Measurements from ENCODE around the gene DPT.
"Not testable (repeated sequence)": the region's sequence is repeated elsewhere in the genome, so short reads cannot be mapped to it uniquely, and the experiment has no call there.

Gene DPT

DNA sequence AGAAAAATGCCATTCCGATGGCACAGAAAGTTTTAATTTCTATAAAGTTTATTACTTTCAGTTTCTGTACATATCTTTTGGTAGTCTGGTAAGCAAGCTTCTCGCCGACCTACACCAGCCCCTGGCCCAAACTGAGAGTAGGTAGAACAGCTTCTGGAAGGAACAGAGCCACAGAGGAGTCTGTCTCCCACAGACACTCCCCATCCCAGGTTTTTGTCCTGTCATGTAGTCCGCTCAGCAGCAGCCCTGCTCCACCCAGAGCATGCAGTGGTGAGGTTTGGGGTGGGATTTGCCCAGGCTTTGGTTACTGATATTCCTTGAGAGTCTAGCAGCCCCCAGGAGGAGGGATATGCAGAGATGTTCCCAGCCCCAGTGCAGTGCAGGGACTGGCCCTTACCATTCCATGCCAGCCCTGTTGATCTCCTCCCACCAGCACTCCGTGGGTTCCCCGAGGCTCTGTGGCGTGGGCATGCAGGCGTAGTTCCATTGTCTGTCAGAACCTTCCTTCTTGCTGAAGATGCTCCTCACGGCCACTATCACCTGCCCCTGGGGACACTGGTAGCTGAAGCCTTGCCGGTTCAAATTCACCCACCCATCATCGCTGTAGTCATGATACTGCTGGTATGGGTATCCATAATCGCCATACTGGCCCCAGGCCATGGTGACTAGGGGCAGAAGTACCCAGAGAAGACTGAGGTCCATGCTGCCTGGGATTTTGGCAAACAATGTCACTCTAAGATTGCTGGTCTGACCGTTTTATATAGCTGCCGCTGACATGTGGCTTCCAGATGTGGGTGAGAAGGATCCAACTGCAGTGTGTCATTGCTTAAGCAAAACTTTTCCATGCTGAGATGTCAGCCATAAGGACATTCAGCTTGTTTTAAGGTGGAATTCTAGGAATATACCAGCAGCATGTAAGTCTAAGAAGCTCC, at the start of gene DPT:
DPT (minus strand) TSS at position 734 of the 932 bp plus-strand sequence; CDS start at position 702, 32 bp downstream.
- DNase-seq (ENCODE audit: low read depth, low spot score) = no peak

GRCh38 chr1:168775366-168775765, 46.4 kb upstream of the DPT start:
- no peak for DNase-seq (ENCODE audit: low read depth, low spot score)

DNA sequence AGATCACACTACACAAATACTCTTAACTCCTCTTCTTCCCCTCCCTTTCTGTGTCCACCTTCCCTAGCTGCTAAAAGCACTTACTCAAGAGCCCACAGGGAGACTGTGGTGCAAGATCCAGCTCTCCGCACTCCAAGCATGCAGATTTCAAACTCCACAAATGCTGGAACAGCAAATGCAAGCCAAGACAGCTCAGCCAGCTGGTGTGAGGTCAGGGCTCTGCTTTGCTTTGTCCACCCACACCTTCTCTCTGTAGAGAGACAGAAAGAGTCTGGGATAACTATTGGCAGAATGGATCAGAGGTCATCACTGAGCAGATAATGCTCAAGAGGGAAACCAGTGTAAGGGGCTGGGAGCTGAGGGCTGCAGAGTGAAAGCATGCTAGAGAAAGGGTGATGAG, 45.2 kb upstream of the DPT start:
- DNase-seq (ENCODE audit: low read depth, low spot score) = no peak

DNA sequence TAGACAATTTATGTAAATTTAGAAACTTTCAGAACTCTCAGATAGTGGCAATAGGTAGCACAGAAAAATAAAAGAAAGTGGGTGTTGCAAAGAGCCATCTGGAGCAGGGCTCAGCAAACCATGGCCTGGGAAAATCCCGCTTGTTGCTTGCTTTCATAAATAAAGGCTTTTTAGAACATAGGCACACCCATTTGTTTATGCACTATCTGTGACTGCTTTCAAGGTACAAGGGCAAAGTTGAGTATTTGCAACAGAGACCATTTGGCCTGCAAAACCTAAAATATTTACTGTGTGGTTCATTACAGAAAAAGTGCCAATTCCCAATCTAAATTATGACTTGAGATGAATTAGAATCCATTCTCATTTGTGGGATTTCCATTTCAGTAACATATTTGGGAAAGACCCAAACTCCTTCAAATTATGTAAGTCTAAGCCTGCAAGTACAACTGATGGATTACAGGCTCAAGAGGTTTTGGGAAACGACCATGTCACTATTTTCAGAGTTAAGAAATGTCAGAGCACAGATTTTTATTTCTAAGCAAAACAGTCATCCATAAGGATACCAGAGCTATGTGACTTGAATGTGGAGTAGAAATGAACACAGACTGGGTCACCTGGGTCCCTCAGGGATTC, 43.5 kb upstream of the DPT start:
- DNase-seq (ENCODE audit: low read depth, low spot score) = no peak

DNA sequence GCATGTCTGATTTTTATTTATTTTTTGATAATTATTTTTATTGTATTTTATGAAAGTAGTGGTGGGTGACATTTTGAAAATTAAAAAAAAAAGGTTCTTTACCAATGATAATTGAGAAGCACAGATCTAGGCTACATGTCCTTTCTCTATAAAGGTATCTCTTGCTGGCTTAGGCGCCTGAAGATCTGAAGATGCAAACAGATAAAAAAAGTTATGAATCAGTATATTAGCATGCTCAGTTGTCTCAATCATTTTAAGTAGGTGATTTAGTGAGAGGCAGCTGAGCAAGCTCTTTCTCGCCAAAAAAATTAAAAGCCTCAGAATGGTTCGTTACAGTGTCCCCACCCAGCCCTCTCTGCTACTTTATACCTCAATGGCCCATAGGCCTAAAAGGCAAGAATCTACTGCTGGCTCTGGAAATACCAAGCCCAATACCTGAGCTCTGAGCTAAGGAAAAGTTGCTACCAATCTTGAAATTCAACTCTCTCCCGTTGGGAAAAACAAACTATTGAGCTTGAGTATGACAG, 42.2 kb upstream of the DPT start:
- no peak for DNase-seq (ENCODE audit: low read depth, low spot score)

- DNase-seq (ENCODE audit: low read depth, low spot score) = not testable (repeated sequence)
These were observed 40.9 kb upstream of the DPT start for GRCh38 chr1:168769893-168770292.

DNA sequence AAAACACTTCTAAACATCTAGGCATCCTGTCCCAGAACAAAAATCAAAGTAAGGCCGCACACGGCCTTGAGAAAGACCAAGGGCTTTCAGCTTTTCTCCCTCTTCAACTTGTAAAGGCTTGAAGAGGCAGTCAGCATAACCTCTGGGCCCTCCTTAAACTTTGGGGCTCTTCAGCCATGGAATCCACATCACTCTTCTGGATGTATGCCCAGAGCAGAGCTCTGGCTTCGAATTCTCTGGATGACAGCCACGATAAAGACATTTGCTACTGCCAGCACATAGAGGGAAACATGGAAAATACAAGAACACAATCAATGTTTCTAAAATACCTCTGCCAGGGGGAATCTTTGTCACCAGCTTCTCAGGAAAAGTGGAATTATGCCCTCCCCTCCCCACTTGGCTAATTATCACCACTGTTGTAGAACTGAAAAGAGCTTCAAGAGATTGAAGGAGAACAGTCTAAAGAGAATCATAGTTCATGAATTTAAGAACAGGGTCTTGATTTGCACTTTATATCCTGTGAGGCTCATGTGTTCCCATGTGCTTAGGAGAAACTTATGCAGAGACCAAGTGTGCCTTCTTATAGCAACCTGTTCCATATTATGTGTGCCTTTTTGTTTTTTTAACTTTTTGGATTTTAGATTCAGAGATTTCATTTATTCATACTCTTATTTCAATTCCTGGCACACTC, 39.0 kb upstream of the DPT start:
- peak; percentile 85 for DNase-seq (ENCODE audit: low read depth, low spot score)

- no peak for DNase-seq (ENCODE audit: low read depth, low spot score)
These were observed 37.6 kb upstream of the DPT start for GRCh38 chr1:168766568-168766967.

DNA sequence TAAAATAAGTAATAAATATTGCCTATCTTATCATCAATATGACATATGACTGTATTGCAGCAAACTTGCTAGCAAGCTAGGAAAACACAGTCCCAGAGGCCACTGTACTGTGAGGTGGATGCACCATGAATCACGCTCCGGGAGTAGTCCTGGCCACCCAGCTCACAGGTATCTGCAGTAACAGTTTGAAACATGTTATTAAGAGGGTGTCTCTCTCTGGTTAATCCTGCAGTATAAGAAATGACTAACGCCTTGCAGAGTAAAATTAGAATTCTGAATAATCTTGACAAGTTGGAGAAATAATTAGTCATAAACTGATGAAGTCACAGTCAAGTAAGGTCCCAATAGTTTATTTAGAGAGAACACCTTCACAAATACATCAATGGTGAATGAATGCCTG, 34.0 kb upstream of the DPT start:
- no peak for DNase-seq (ENCODE audit: low read depth, low spot score)

DNA sequence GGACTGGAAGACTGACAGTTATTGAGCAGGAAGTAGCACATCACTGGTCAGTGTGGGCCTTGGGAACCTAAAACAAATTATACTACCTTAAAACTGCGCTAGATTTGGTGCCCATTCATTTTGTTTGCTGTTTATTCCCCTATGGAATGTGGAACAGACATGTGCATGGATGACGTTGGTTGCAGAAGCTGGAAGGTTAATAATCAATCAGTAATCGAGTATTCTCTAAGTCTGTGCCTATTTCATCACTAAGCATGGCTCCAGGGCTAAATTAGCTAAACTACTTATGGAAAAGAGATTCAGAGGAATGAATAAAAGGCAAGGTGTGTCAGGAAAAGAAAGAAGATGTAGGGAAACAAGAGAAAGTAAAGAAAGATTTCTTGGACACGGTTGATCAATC, 33.5 kb upstream of the DPT start:
- DNase-seq (ENCODE audit: low read depth, low spot score) = no peak

DNA sequence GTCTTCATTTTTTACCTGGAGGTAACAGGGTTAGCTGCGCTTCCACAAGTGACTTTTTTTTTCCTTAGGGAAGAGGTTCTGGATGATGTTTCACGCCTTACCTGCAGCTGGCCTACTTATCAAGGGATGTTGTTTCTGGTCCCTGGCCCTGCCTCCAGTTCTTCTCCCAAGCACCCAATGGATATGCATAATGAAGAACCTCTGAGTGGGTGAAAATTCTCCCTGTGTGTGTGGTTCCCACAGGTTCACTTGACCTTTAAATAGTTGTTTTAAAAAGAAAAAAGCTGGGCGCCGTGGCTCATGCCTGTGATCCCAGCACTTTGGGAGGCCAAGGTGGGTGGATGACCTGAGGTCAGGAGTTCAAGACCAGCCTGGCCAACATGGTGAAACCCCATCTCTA, 31.8 kb upstream of the DPT start:
- no peak for DNase-seq (ENCODE audit: low read depth, low spot score)

- no peak for DNase-seq (ENCODE audit: low read depth, low spot score)
These were observed 31.2 kb upstream of the DPT start for GRCh38 chr1:168760241-168760640.

DNA sequence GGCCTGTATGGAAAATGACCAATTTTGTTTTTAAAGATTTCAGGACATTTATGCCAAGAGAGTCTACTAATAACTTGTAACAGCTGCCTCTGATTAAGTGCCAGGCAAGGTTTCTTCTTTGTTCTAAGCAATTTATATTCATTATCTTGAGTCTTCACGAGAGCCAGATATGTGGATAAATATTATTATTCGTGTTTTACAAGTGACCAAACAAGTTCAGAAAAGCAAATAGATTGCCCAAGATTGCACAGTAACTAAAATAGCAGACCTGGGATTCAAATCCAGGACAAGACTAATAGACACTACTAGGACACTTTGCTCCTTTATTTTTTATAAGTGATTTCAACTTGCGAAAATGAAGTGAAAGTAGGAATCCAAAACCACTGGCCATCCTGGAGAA, 30.1 kb upstream of the DPT start:
- no peak for DNase-seq (ENCODE audit: low read depth, low spot score)

DNA sequence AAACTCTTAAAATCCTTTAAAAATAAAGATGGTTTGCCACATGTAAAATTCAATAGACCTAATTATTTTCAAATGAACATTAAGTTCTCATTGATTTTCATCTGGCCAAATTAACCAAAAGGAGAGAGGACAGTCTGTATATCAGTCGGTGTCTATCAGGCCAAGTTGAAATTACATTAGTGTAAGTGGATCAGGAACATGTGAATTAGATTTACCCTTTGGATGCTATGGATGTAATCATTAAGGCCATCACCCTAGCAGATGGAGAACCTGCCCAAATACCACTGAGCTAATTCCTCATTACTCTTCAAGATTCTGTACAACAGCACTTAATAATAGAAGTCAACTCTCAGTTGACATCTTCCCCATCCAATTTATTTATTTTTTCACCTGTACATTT, 29.5 kb upstream of the DPT start:
- no peak for DNase-seq (ENCODE audit: low read depth, low spot score)

GRCh38 chr1:168755800-168756418, 26.9 kb upstream of the DPT start:
- DNase-seq (ENCODE audit: low read depth, low spot score) = no peak

DNA sequence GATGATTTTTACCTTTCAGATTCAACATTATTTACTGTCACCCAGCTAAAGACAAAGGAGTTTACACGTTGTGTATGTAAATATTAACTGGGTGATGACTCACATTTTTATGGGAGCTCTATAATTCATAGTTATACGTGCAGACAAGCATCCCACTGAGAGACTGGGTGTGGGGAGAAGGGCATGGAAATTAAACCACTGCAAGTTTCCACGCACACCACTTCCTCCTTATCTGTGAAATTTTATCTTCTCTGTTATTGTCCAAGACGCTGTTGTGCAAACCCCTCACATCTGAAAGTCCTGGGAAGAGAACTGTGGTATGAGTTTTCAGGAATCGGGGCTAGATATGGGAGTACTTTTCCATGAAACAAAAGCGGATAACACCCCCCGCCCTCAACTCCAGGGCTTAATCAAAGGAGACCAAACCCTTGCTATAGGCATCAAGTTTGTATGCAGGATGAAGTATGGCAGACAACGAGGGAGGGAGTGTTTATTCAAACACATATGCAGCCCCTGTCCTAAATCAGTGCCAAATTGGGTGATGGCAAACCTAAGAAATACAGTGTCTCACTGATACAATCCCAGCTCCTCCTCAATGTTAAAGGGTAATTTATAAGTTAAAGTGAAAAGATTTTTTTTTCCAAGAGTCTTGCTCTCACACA, 23.3 kb upstream of the DPT start:
- DNase-seq (ENCODE audit: low read depth, low spot score) = no peak

GRCh38 chr1:168751195-168751650, 22.2 kb upstream of the DPT start:
- peak; percentile 61 for DNase-seq (ENCODE audit: low read depth, low spot score)

DNA sequence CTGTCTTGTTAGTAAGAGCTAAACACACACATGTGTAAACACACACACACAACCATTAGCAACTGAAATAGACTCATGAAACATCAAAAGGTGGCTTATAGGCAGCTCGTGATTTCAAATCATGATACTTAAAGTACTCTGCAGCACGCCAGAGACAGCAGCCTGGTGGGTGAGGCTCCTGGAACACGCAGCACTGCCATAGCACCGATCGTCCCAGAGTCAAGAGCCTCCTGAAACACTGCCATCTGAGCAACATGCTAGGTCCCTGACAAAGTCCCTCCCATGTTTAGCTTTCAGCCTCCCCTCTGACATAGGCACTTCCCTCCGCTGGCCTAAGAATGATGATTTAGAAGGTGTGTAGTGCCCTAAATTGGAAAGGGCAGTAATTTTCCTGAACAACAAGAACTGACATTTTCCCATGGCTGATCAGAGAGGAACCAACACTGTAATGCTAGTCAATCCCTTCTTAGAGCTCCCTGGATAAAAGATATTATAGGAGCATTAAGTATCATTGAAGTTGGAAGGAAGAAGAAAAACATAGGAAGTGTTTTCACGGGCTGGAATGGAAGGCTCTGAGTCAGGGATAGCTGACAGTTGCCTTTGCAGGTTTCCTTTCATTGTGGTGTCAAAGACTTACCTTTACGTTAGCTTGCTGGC, 14.1 kb upstream of the DPT start:
- DNase-seq (ENCODE audit: low read depth, low spot score) = no peak

DNA sequence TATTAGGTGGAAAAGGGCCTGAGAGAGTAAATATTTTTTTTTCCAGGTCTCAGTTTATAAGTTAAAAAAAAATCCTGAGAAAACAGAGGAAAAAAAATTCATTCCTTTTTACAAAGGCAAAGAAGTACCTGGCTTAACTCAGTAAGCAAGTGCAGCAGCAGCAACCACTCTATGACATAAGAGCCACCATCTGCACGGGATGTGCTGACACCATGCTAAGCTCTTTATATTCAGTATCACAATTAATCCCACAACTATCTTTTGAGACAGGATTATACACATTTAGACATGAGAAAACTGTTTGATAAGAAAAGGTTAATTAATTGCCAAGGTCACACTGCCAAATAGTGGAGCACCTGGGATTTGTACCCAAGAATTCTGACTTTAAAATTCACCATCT, 13.4 kb upstream of the DPT start:
- DNase-seq (ENCODE audit: low read depth, low spot score) = no peak

GRCh38 chr1:168739908-168740307, 10.9 kb upstream of the DPT start:
- no peak for DNase-seq (ENCODE audit: low read depth, low spot score)

DNA sequence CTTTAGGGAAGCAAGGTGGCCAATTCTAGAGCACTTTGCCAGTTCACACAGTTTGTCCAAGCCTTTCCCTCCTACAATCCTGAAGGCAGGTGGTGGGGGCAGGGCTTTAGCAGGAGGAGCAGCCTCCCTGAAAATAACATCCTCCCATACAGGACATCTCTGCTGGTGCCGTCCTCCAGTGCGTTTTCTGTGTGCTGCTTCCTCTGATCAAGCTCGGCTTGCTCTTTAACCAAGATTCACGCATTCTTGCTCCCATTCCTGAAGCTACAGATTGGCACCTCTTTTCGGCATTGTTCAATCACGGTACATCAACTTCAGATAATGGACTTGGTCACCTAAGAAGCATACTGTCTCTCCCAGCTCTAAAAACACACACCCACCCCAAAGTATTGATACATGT, 7.5 kb upstream of the DPT start:
- DNase-seq (ENCODE audit: low read depth, low spot score) = no peak
